ENCODE results near the gene RFX4. TPM values are rescaled to one million over a fixed set of nuclear protein-coding genes. Genes with fewer than 3 reads are reported as not detected.

The RFX4 gene
- total RNA-seq, 1 experiment from 2014 or later = not detected

GRCh38 chr12:106673141-106673540 lies 90.3 kb downstream of the RFX4 start:
- no peak for TF ChIP-seq EZH2 (IDR thresholded peaks at IDR 0.05; ENCODE audit: borderline replicate concordance, low read depth, low read length, poor library complexity, severe bottlenecking)
- no peak for TF ChIP-seq CTCF (conservative IDR thresholded peaks at IDR 0.05; ENCODE audit: low read depth, low read length)
- ChIA-PET POLR2A (ENCODE audit: low non-redundant PET) (no interaction called here), CTCF (no interaction called here)
- H3K36me3 ChIP-seq (ENCODE audit: insufficient read depth, low read length, poor library complexity, severe bottlenecking) = no peaks in the 10 kb centered on the region
- no peaks in the 10 kb centered on the region for H3K9me3 ChIP-seq (ENCODE audit: low read depth, low read length, poor library complexity, severe bottlenecking)
- intact Hi-C loops (cut with micrococcal nuclease; ENCODE audit: unreplicated experiment) = no loop called here
- H3K4me3 ChIP-seq (ENCODE audit: low read depth, low read length, poor library complexity, severe bottlenecking) = no peak overlapping the region
- no peak for DNase-seq (ENCODE audit: low spot score)
- H3K4me1 ChIP-seq (ENCODE audit: insufficient read depth, low read length, poor library complexity, severe bottlenecking) = no peaks in the 10 kb centered on the region
- no peak overlapping the region for H3K27ac ChIP-seq (ENCODE audit: low read depth, low read length, poor library complexity, severe bottlenecking)
- BruUV-seq (replicated peaks) = no TSS peak
- H3K27me3 ChIP-seq (replicated peaks; ENCODE audit: insufficient read depth, low read depth, low read length, poor library complexity) = peaks cover 8% of the 10 kb centered on the region

GRCh38 chr12:106675651-106676435 lies 93.0 kb downstream of the RFX4 start:
- no peak overlapping the region for H3K27ac ChIP-seq (ENCODE audit: low read depth, low read length, poor library complexity, severe bottlenecking)
- CTCF ChIA-PET = interaction anchor here (0.6 kb wide), 1 partner anchor 231 kb away, joined by 9 read pairs; no protein-coding TSS in a partner anchor

GRCh38 chr12:106679574-106679973 lies 96.8 kb downstream of the RFX4 start:
- ChIA-PET CTCF (no interaction called here), POLR2A (ENCODE audit: low non-redundant PET) (no interaction called here)
- no peak for TF ChIP-seq EZH2 (IDR thresholded peaks at IDR 0.05; ENCODE audit: borderline replicate concordance, low read depth, low read length, poor library complexity, severe bottlenecking)
- no peak for TF ChIP-seq CTCF (conservative IDR thresholded peaks at IDR 0.05; ENCODE audit: low read depth, low read length)
- no peak overlapping the region for H3K4me3 ChIP-seq (ENCODE audit: low read depth, low read length, poor library complexity, severe bottlenecking)
- BruUV-seq (replicated peaks) = no TSS peak
- no peak for DNase-seq (ENCODE audit: low spot score)
- no peak overlapping the region for H3K27ac ChIP-seq (ENCODE audit: low read depth, low read length, poor library complexity, severe bottlenecking)
- no peaks in the 10 kb centered on the region for H3K36me3 ChIP-seq (ENCODE audit: insufficient read depth, low read length, poor library complexity, severe bottlenecking)
- H3K4me1 ChIP-seq (ENCODE audit: insufficient read depth, low read length, poor library complexity, severe bottlenecking) = no peaks in the 10 kb centered on the region
- intact Hi-C loops (cut with micrococcal nuclease; ENCODE audit: unreplicated experiment) = no loop called here
- no peaks in the 10 kb centered on the region for H3K27me3 ChIP-seq (replicated peaks; ENCODE audit: insufficient read depth, low read depth, low read length, poor library complexity)
- H3K9me3 ChIP-seq (ENCODE audit: low read depth, low read length, poor library complexity, severe bottlenecking) = no peaks in the 10 kb centered on the region

More at GRCh38 chr12:106675651-106676435, 93.0 kb downstream of the RFX4 start:
- BruUV-seq (replicated peaks) = no TSS peak
- intact Hi-C loops (cut with micrococcal nuclease; ENCODE audit: unreplicated experiment) = no loop called here
- Histone ChIP-seq H3K4me3 (ENCODE audit: low read depth, low read length, poor library complexity, severe bottlenecking) (no peak overlapping the region), H3K27me3 (replicated peaks; ENCODE audit: insufficient read depth, low read depth, low read length, poor library complexity) (peaks cover 6% of the 10 kb centered on the region), H3K4me1 (ENCODE audit: insufficient read depth, low read length, poor library complexity, severe bottlenecking) (no peaks in the 10 kb centered on the region), H3K9me3 (ENCODE audit: low read depth, low read length, poor library complexity, severe bottlenecking) (no peaks in the 10 kb centered on the region), H3K36me3 (ENCODE audit: insufficient read depth, low read length, poor library complexity, severe bottlenecking) (no peaks in the 10 kb centered on the region)
- no peak for DNase-seq (ENCODE audit: low spot score)
- TF ChIP-seq EZH2 (IDR thresholded peaks at IDR 0.05; ENCODE audit: borderline replicate concordance, low read depth, low read length, poor library complexity, severe bottlenecking) (no peak), CTCF (conservative IDR thresholded peaks at IDR 0.05; ENCODE audit: low read depth, low read length) (no peak)
- POLR2A ChIA-PET (ENCODE audit: low non-redundant PET) = no interaction called here

All from A673 (cell line).